Measurements from ENCODE around the gene NTF3. TPM values are rescaled to one million over a fixed set of nuclear protein-coding genes. Genes with fewer than 3 reads are reported as not detected.

NTF3 gene
- total RNA-seq, 2 donors from 2014 or later: 0.63 to 0.67 TPM

DNA sequence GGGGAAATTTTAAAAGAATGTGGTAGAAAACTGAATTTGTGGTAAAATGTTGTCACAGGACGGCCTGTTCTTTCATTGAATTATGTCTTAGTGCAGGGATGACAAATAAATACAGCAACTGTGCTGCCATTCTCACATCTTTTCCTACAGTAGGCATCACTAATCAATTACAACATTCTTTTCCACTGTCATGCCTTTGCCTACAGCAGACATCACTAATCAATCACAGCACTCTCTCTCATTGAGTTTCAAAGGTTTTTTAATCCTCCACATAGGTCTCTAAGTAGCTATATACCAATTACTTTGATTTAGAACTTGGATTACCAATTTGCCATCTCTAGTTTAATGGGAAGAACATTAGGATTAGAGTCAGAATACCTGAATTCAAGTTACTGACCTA is 30.1 kb downstream of the NTF3 start:
- Histone ChIP-seq H3K27ac (no peak overlapping the region), H3K4me3 (no peak overlapping the region), H3K9me3 (no peaks in the 10 kb centered on the region), H3K4me1 (peaks cover 0 to 8% of the 10 kb centered on the region in 2 donors), H3K27me3 (no peaks in the 10 kb centered on the region), H3K36me3 (no peaks in the 10 kb centered on the region)
- TF ChIP-seq, protein P1, sequence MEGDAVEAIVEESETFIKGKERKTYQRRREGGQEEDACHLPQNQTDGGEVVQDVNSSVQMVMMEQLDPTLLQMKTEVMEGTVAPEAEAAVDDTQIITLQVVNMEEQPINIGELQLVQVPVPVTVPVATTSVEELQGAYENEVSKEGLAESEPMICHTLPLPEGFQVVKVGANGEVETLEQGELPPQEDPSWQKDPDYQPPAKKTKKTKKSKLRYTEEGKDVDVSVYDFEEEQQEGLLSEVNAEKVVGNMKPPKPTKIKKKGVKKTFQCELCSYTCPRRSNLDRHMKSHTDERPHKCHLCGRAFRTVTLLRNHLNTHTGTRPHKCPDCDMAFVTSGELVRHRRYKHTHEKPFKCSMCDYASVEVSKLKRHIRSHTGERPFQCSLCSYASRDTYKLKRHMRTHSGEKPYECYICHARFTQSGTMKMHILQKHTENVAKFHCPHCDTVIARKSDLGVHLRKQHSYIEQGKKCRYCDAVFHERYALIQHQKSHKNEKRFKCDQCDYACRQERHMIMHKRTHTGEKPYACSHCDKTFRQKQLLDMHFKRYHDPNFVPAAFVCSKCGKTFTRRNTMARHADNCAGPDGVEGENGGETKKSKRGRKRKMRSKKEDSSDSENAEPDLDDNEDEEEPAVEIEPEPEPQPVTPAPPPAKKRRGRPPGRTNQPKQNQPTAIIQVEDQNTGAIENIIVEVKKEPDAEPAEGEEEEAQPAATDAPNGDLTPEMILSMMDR (IDR thresholded peaks at IDR 0.05): no peak
- DNase-seq (ENCODE audit: low spot score): no peak

DNA sequence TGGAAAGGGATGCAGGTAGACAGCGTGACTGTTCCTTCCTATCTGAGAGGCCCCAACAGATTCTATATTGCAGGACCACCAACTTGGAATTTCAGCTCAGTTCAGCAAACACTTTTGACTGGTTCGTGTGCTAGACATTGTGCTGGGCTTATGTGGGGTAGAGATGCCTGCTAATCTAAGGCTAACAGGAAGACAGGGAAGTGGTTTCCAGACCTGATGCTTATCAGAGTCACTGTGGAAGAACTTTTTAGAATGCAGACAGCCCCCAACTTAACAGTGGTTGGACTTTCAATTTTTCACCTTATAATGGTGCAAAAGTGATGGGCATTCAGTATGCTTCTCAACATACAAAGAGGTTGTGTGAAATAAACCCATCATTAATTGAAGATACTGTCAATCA is 32.2 kb downstream of the NTF3 start:
- Histone ChIP-seq H3K4me3 (no peak overlapping the region), H3K9me3 (no peaks in the 10 kb centered on the region), H3K36me3 (no peaks in the 10 kb centered on the region), H3K4me1 (peaks cover 0 to 6% of the 10 kb centered on the region in 2 donors), H3K27me3 (no peaks in the 10 kb centered on the region), H3K27ac (no peak overlapping the region)
- TF ChIP-seq, protein P1 (IDR thresholded peaks at IDR 0.05): no peak
- no peak for DNase-seq (ENCODE audit: low spot score)

DNA sequence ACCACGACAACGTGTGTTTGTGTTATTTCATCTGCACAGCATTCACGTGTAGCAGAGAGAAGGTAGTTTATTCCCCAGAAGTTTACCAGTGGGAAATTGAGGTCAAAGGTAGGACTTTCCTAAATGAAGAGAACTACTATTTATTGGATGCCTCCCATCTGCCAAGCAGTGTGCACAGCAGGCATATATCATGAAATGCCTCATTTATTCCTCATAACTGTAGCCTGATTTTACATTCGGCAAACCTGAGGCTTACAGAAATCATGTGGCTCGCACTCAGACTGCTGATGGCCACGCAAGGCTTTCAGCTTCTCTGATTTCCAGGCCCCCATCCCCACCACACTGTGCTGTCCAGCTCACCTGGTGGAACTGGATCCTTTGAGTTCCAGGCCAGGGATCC is 33.5 kb downstream of the NTF3 start:
- Histone ChIP-seq H3K27me3 (no peaks in the 10 kb centered on the region), H3K27ac (no peak overlapping the region), H3K4me3 (no peak overlapping the region), H3K9me3 (no peaks in the 10 kb centered on the region), H3K4me1 (no peaks in the 10 kb centered on the region), H3K36me3 (no peaks in the 10 kb centered on the region)
- no peak for DNase-seq (ENCODE audit: low spot score)
- TF ChIP-seq, protein P1 (IDR thresholded peaks at IDR 0.05): no peak

DNA sequence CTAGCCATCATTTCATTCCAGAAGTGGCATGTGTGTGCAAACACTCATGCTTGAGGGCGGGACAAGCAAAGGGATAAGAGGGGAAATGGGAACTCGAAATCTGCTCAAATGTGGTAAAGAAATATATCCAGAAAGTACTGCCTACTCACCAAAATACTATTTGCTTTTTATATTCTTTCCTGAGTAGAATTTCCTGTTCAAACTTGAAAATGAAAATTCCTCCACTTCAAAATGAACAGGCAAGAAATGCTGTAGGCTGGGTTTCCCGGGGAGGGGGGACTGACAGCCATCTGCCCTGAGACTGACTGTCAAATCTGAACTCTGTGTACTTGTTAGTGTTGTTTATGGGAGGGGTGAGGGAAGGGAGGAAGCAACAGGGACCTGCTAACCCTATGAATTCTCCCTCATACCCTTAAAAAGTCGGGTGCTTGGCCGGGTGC is 34.6 kb downstream of the NTF3 start:
- TF ChIP-seq, protein P1 (IDR thresholded peaks at IDR 0.05): no peak
- no peaks in the 10 kb centered on the region for H3K4me1 ChIP-seq
- H3K9me3 ChIP-seq: no peaks in the 10 kb centered on the region
- no peaks in the 10 kb centered on the region for H3K27me3 ChIP-seq
- H3K4me3 ChIP-seq: no peak overlapping the region
- no peaks in the 10 kb centered on the region for H3K36me3 ChIP-seq
- DNase-seq (ENCODE audit: low spot score): no peak
- no peak overlapping the region for H3K27ac ChIP-seq

DNA sequence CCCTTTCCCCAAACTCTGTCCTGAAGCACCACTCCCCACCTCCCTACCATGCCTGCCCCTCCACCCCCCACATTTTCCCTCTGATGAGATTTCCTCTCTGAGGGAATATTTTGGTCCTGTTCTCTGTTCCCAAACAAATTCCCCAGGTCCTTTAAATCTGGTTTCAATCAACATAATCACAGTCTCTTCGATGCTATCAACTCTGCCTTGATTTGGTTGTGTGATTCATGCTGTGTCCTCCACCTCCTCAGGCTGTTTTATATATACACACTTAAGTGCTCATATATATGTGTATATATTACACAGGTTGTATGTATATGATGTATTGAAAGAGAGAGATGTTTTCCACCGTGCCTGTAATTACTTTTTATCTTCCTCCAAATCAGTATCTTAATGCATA is 36.0 kb downstream of the NTF3 start:
- no peaks in the 10 kb centered on the region for H3K9me3 ChIP-seq
- DNase-seq (ENCODE audit: low spot score): no peak
- TF ChIP-seq, protein P1 (IDR thresholded peaks at IDR 0.05): no peak
- no peak overlapping the region for H3K4me3 ChIP-seq
- H3K4me1 ChIP-seq: no peaks in the 10 kb centered on the region
- no peak overlapping the region for H3K27ac ChIP-seq
- no peaks in the 10 kb centered on the region for H3K27me3 ChIP-seq
- no peaks in the 10 kb centered on the region for H3K36me3 ChIP-seq

DNA sequence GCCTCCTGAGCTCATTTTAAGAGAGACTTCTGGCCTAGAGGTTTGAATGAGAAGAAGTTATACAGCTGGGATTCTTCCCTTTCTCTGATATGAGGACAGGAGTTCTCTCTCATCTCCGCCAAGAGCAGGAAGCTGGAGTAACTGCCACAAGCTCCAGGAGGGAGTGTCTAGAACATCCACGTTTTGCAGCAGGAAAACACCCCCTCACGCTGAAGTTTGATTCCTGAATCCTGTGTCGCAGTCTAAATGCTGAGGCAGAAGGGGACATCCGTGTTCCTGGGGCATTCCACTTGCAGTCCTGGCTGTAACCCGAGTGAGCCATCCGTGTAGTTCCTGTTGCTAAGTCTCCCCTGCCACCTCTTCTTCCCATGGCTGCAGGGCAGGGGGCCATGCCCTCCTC is 38.3 kb downstream of the NTF3 start:
- Histone ChIP-seq H3K4me3 (no peak overlapping the region), H3K27me3 (no peaks in the 10 kb centered on the region), H3K36me3 (no peaks in the 10 kb centered on the region), H3K9me3 (no peaks in the 10 kb centered on the region), H3K4me1 (no peaks in the 10 kb centered on the region), H3K27ac (no peak overlapping the region)
- TF ChIP-seq, protein P1 (IDR thresholded peaks at IDR 0.05): no peak
- DNase-seq (ENCODE audit: low spot score): no peak
